Esophagus (tissue), 2 donors: ENCODE data around the gene PRTN3. TPM values are rescaled to one million over a fixed set of nuclear protein-coding genes. Genes with fewer than 3 reads are reported as not detected.

ENCODE experiments used
- H3K27ac ChIP-seq, 2 donors: one replicate each; pipeline ENCODE4 v1.5.1; 2013; ENCODE audit warnings: low read depth in 2 of 2, mild to moderate bottlenecking in 2 of 2, inconsistent platforms in 1 of 2, low read length in 1 of 2, moderate library complexity in 1 of 2
- H3K27me3 ChIP-seq, 2 donors: one replicate each; pipeline ENCODE4 v1.6.1; 2013; ENCODE audit warnings: low read length in 2 of 2, control low read depth in 1 of 2, mild to moderate bottlenecking in 1 of 2; ENCODE audit not compliant: insufficient read depth in 2 of 2, control insufficient read depth in 1 of 2
- H3K36me3 ChIP-seq, 2 donors: one replicate each; pipeline ENCODE4 v1.6.1; 2013; ENCODE audit warnings: low read length in 1 of 2; ENCODE audit not compliant: control insufficient read depth in 2 of 2, insufficient read depth in 2 of 2
- H3K4me1 ChIP-seq, 2 donors: one replicate each; pipeline ENCODE4 v1.6.1; 2013; ENCODE audit warnings: low read length in 1 of 2; ENCODE audit not compliant: control insufficient read depth in 2 of 2, insufficient read depth in 2 of 2
- H3K4me3 ChIP-seq, 2 donors: one replicate each; pipeline ENCODE4 v1.5.1; 2013; ENCODE audit warnings: low read length in 2 of 2, mild to moderate bottlenecking in 2 of 2, low read depth in 1 of 2, moderate library complexity in 1 of 2
- H3K9me3 ChIP-seq, 2 donors: one replicate each; pipeline ENCODE4 v1.6.1; 2013; ENCODE audit warnings: mild to moderate bottlenecking in 2 of 2, low read depth in 1 of 2, low read length in 1 of 2, moderate library complexity in 1 of 2; ENCODE audit not compliant: control insufficient read depth in 2 of 2, insufficient read depth in 1 of 2
- WGBS, 2 donors: extraction: QIAGEN DNeasy Blood & Tissue Kit; methylation state at CpG; one replicate each; pipeline ENCODE4 v1.1.7; 2013; 5-methylcytosine and 5-hydroxymethylcytosine counted together
- polyA plus RNA-seq, 2 donors: library from polyadenylated mRNA; stranded (reverse); fragments of 200-250 nt; gene quantifications; one replicate each; pipeline ENCODE4 v1.2.3, GENCODE V29; 2013
- donor health status: healthy with polysubstance abuse.
- donor health status: Bipolar disorder and iron deficiency.

The PRTN3 gene
- polyA plus RNA-seq, 2 donors, result not detected

- H3K27ac ChIP-seq, result no peak overlapping the region
These were observed 36.9 kb upstream of the PRTN3 start for GRCh38 chr19:803686-804418.

GRCh38 chr19:804419-805165, 36.2 kb upstream of the PRTN3 start:
- Histone ChIP-seq H3K27me3 (no peaks in the 10 kb centered on the region), H3K9me3 (no peaks in the 10 kb centered on the region), H3K4me1 (peaks cover 24 to 34% of the 10 kb centered on the region in 2 donors), H3K27ac (no peak overlapping the region), H3K4me3 (no peak overlapping the region), H3K36me3 (peaks cover 19 to 71% of the 10 kb centered on the region in 2 donors)
- 89 to 92% methylated on average over 50 to 53 of the region's 53 CpGs for WGBS, 2 donors

More at GRCh38 chr19:803686-804418, 36.9 kb upstream of the PRTN3 start:
- WGBS, 2 donors, result 78 to 83% methylated on average over 31 of the region's 31 CpGs
- Histone ChIP-seq H3K4me1 (peaks cover 28 to 34% of the 10 kb centered on the region in 2 donors), H3K9me3 (no peaks in the 10 kb centered on the region), H3K36me3 (peaks cover 19 to 69% of the 10 kb centered on the region in 2 donors), H3K4me3 (no peak overlapping the region), H3K27me3 (no peaks in the 10 kb centered on the region)

- WGBS, 2 donors, result 88 to 90% methylated on average over 33 of the region's 33 CpGs
- H3K4me3 ChIP-seq, result no peak overlapping the region
- peaks cover 19 to 75% of the 10 kb centered on the region in 2 donors for H3K36me3 ChIP-seq
- no peak overlapping the region for H3K27ac ChIP-seq
- H3K4me1 ChIP-seq, result peaks cover 24 to 33% of the 10 kb centered on the region in 2 donors
- no peaks in the 10 kb centered on the region for H3K27me3 ChIP-seq
- H3K9me3 ChIP-seq, result no peaks in the 10 kb centered on the region
These were observed 35.6 kb upstream of the PRTN3 start for GRCh38 chr19:805166-805551.

GRCh38 chr19:805600-806550, 34.9 kb upstream of the PRTN3 start:
- no peak overlapping the region for H3K27ac ChIP-seq
- H3K36me3 ChIP-seq, result peaks cover 20 to 79% of the 10 kb centered on the region in 2 donors
- 90 to 92% methylated on average over 60 to 93 of the region's 93 CpGs for WGBS, 2 donors
- H3K9me3 ChIP-seq, result no peaks in the 10 kb centered on the region
- H3K4me1 ChIP-seq, result peaks cover 16 to 26% of the 10 kb centered on the region in 2 donors
- no peak overlapping the region for H3K4me3 ChIP-seq
- H3K27me3 ChIP-seq, result no peaks in the 10 kb centered on the region

GRCh38 chr19:806815-807421, 33.9 kb upstream of the PRTN3 start:
- peaks cover 6 to 16% of the 10 kb centered on the region in 2 donors for H3K4me1 ChIP-seq
- no peak overlapping the region for H3K27ac ChIP-seq
- H3K4me3 ChIP-seq, result no peak overlapping the region
- WGBS, 2 donors, result 76 to 83% methylated on average over 34 of the region's 34 CpGs
- peaks cover 22 to 74% of the 10 kb centered on the region in 2 donors for H3K36me3 ChIP-seq
- no peaks in the 10 kb centered on the region for H3K9me3 ChIP-seq
- H3K27me3 ChIP-seq, result no peaks in the 10 kb centered on the region

GRCh38 chr19:807627-808422, 33.0 kb upstream of the PRTN3 start:
- H3K27ac ChIP-seq, result no peak overlapping the region
- peaks cover 22 to 77% of the 10 kb centered on the region in 2 donors for H3K36me3 ChIP-seq
- no peaks in the 10 kb centered on the region for H3K27me3 ChIP-seq
- WGBS, 2 donors, result 90% methylated on average over 44 of the region's 44 CpGs
- H3K4me1 ChIP-seq, result peaks cover 0 to 9% of the 10 kb centered on the region in 2 donors
- H3K9me3 ChIP-seq, result no peaks in the 10 kb centered on the region
- no peak overlapping the region for H3K4me3 ChIP-seq

GRCh38 chr19:808423-808775, 32.4 kb upstream of the PRTN3 start:
- peaks cover 21 to 79% of the 10 kb centered on the region in 2 donors for H3K36me3 ChIP-seq
- no peak overlapping the region for H3K4me3 ChIP-seq
- H3K27ac ChIP-seq, result no peak overlapping the region
- no peaks in the 10 kb centered on the region for H3K27me3 ChIP-seq
- H3K9me3 ChIP-seq, result no peaks in the 10 kb centered on the region
- H3K4me1 ChIP-seq, result peaks cover 0 to 4% of the 10 kb centered on the region in 2 donors
- WGBS, 2 donors, result 90 to 93% methylated on average over 21 to 26 of the region's 26 CpGs

- Histone ChIP-seq H3K9me3 (peaks cover 0 to 2% of the 10 kb centered on the region in 2 donors), H3K27ac (no peak overlapping the region), H3K4me1 (peaks cover 0 to 4% of the 10 kb centered on the region in 2 donors), H3K27me3 (no peaks in the 10 kb centered on the region), H3K4me3 (no peak overlapping the region), H3K36me3 (peaks cover 6 to 65% of the 10 kb centered on the region in 2 donors)
- WGBS, 2 donors, result 83% methylated on average over 30 of the region's 30 CpGs
These were observed 30.5 kb upstream of the PRTN3 start for GRCh38 chr19:810077-810855.
